Adipocyte (in vitro differentiated cells): ENCODE data around the gene PHLPP2.

Source experiments
- DNase-seq: peaks from one replicate; pipeline ENCODE4 v3.0.0-alpha.2; 2015; ENCODE audit warnings: low read depth
- H3K27me3 ChIP-seq: replicated peaks from 2 replicates; pipeline ENCODE4 v1.7.0; 2013; ENCODE audit warnings: mild to moderate bottlenecking, low read length, moderate library complexity; ENCODE audit not compliant: control insufficient read depth, insufficient read depth
- H3K36me3 ChIP-seq: 2 replicates; pipeline ENCODE4 v1.7.0; 2013; ENCODE audit warnings: low read length, mild to moderate bottlenecking, moderate library complexity; ENCODE audit not compliant: control insufficient read depth, insufficient read depth, severe bottlenecking
- H3K4me1 ChIP-seq: 2 replicates; pipeline ENCODE4 v1.7.0; 2013; ENCODE audit warnings: mild to moderate bottlenecking, low read length, moderate library complexity; ENCODE audit not compliant: control insufficient read depth, insufficient read depth
- H3K4me3 ChIP-seq: 2 replicates; pipeline ENCODE4 v1.7.0; 2013; ENCODE audit warnings: mild to moderate bottlenecking, low read length, moderate library complexity
- H3K9ac ChIP-seq: 2 replicates; pipeline ENCODE4 v1.7.0; 2013; ENCODE audit warnings: mild to moderate bottlenecking, low read length, moderate library complexity
- H3K9me3 ChIP-seq: 2 replicates; pipeline ENCODE4 v1.7.0; 2013; ENCODE audit warnings: mild to moderate bottlenecking, low read length, moderate library complexity; ENCODE audit not compliant: control insufficient read depth

The PHLPP2 gene

GRCh38 chr16:71724320-71724751 lies at the start of gene PHLPP2:
TSS of gene PHLPP2 (minus strand) at chr16:71724701. CDS start at chr16:71714795, 9,906 bp downstream.
- no peaks in the 10 kb centered on the region for H3K27me3 ChIP-seq
- no peak for DNase-seq

GRCh38 chr16:71771571-71771970 lies 47.1 kb upstream of the PHLPP2 start:
- Histone ChIP-seq H3K36me3 (peaks cover 53% of the 10 kb centered on the region), H3K27me3 (no peaks in the 10 kb centered on the region), H3K9me3 (peaks cover 3% of the 10 kb centered on the region), H3K4me3 (no peak overlapping the region), H3K4me1 (peaks cover 14% of the 10 kb centered on the region), H3K9ac (no peak overlapping the region)
- no peak for DNase-seq

More at GRCh38 chr16:71724320-71724751, at the start of gene PHLPP2:
- Histone ChIP-seq H3K9ac (peak within 1 kb of the TSS; percentile 84), H3K4me3 (peak within 1 kb of the TSS; percentile 86), H3K4me1 (peaks cover 33% of the 10 kb centered on the region), H3K9me3 (no peaks in the 10 kb centered on the region), H3K36me3 (peaks cover 8% of the 10 kb centered on the region)

GRCh38 chr16:71769222-71769621 lies 44.7 kb upstream of the PHLPP2 start:
- Histone ChIP-seq H3K9ac (no peak overlapping the region), H3K4me3 (no peak overlapping the region), H3K36me3 (peaks cover 66% of the 10 kb centered on the region), H3K4me1 (peaks cover 20% of the 10 kb centered on the region), H3K9me3 (peaks cover 3% of the 10 kb centered on the region), H3K27me3 (no peaks in the 10 kb centered on the region)
- no peak for DNase-seq

- Histone ChIP-seq H3K36me3 (peaks cover 67% of the 10 kb centered on the region), H3K4me1 (peaks cover 22% of the 10 kb centered on the region), H3K9me3 (peaks cover 3% of the 10 kb centered on the region), H3K9ac (peak overlapping the region; percentile 27), H3K4me3 (peak overlapping the region; percentile 12), H3K27me3 (no peaks in the 10 kb centered on the region)
- DNase-seq, result no peak
Measured at GRCh38 chr16:71767060-71767900, 42.8 kb upstream of the PHLPP2 start.

- peaks cover 83% of the 10 kb centered on the region for H3K36me3 ChIP-seq
Measured at GRCh38 chr16:71762186-71762585, 37.7 kb upstream of the PHLPP2 start.

GRCh38 chr16:71761097-71761496 lies 36.6 kb upstream of the PHLPP2 start:
- DNase-seq, result no peak
- H3K4me3 ChIP-seq, result no peak overlapping the region
- H3K36me3 ChIP-seq, result peaks cover 91% of the 10 kb centered on the region
- H3K4me1 ChIP-seq, result peaks cover 8% of the 10 kb centered on the region
- H3K9me3 ChIP-seq, result no peaks in the 10 kb centered on the region
- no peaks in the 10 kb centered on the region for H3K27me3 ChIP-seq
- H3K9ac ChIP-seq, result no peak overlapping the region

More at GRCh38 chr16:71762186-71762585, 37.7 kb upstream of the PHLPP2 start:
- no peaks in the 10 kb centered on the region for H3K27me3 ChIP-seq
- no peak overlapping the region for H3K4me3 ChIP-seq
- no peak overlapping the region for H3K9ac ChIP-seq
- H3K4me1 ChIP-seq, result peaks cover 19% of the 10 kb centered on the region
- DNase-seq, result peak; percentile 46
- H3K9me3 ChIP-seq, result no peaks in the 10 kb centered on the region

GRCh38 chr16:71758293-71758760 lies 33.8 kb upstream of the PHLPP2 start:
- Histone ChIP-seq H3K36me3 (peaks cover 94% of the 10 kb centered on the region), H3K4me1 (peaks cover 8% of the 10 kb centered on the region), H3K9me3 (no peaks in the 10 kb centered on the region), H3K4me3 (no peak overlapping the region), H3K27me3 (no peaks in the 10 kb centered on the region), H3K9ac (no peak overlapping the region)
- no peak for DNase-seq

- Histone ChIP-seq H3K4me1 (no peaks in the 10 kb centered on the region), H3K4me3 (no peak overlapping the region), H3K27me3 (no peaks in the 10 kb centered on the region), H3K9ac (no peak overlapping the region), H3K9me3 (no peaks in the 10 kb centered on the region), H3K36me3 (peaks cover 88% of the 10 kb centered on the region)
- DNase-seq, result no peak
Measured at GRCh38 chr16:71754652-71755051, 30.2 kb upstream of the PHLPP2 start.

GRCh38 chr16:71754108-71754507 lies 29.6 kb upstream of the PHLPP2 start:
- H3K36me3 ChIP-seq, result peaks cover 92% of the 10 kb centered on the region

GRCh38 chr16:71748226-71748625 lies 23.7 kb upstream of the PHLPP2 start:
- no peak overlapping the region for H3K4me3 ChIP-seq
- no peaks in the 10 kb centered on the region for H3K27me3 ChIP-seq
- H3K36me3 ChIP-seq, result peaks cover 90% of the 10 kb centered on the region

More at GRCh38 chr16:71754108-71754507, 29.6 kb upstream of the PHLPP2 start:
- Histone ChIP-seq H3K9ac (no peak overlapping the region), H3K4me1 (no peaks in the 10 kb centered on the region), H3K4me3 (no peak overlapping the region), H3K9me3 (no peaks in the 10 kb centered on the region), H3K27me3 (no peaks in the 10 kb centered on the region)
- no peak for DNase-seq

GRCh38 chr16:71746442-71747046 lies 22.0 kb upstream of the PHLPP2 start:
- Histone ChIP-seq H3K4me1 (peaks cover 3% of the 10 kb centered on the region), H3K27me3 (no peaks in the 10 kb centered on the region), H3K9ac (no peak overlapping the region), H3K9me3 (no peaks in the 10 kb centered on the region), H3K4me3 (no peak overlapping the region), H3K36me3 (peaks cover 90% of the 10 kb centered on the region)
- peak; percentile 71 for DNase-seq

More at GRCh38 chr16:71748226-71748625, 23.7 kb upstream of the PHLPP2 start:
- Histone ChIP-seq H3K4me1 (no peaks in the 10 kb centered on the region), H3K9me3 (no peaks in the 10 kb centered on the region), H3K9ac (no peak overlapping the region)
- DNase-seq, result no peak
